Left lung (tissue), 10 donors: Measurements from ENCODE around the gene RFK. TPM values are rescaled to one million over a fixed set of nuclear protein-coding genes. Genes with fewer than 3 reads are reported as not detected.

Source experiments
- ATAC-seq: fragments of 200-7000 bp; cut with Tn5 transposase; one replicate; pipeline ENCODE4 v1.9.1; 2020; ENCODE audit warnings: moderate library complexity
- DNase-seq, 4 donors: peaks; one replicate each; pipeline ENCODE4 v3.0.0-alpha.2; 2013 to 2020
- H3K27ac ChIP-seq, 2 donors: fragments of 200-600 bp; sonication (generic) in 1 of 2; one replicate each; pipeline versions ENCODE4 v1.5.0 to v1.8.0; 2020 to 2021
- H3K27me3 ChIP-seq, 2 donors: fragments of 200-600 bp; sonication (generic) in 1 of 2; one replicate each; pipeline versions ENCODE4 v1.5.0 to v1.8.0; 2020 to 2021
- H3K36me3 ChIP-seq, 2 donors: fragments of 200-600 bp; sonication (generic) in 1 of 2; one replicate each; pipeline versions ENCODE4 v1.5.0 to v1.8.0; 2020 to 2021
- H3K4me1 ChIP-seq, 2 donors: fragments of 200-600 bp; one replicate each; pipeline ENCODE4 v1.8.0; 2021
- H3K4me3 ChIP-seq, 2 donors: fragments of 200-600 bp; sonication (generic) in 1 of 2; one replicate each; pipeline versions ENCODE4 v1.5.0 to v1.8.0; 2020 to 2021; ENCODE audit warnings: mild to moderate bottlenecking in 1 of 2
- H3K9me3 ChIP-seq, 2 donors: fragments of 200-600 bp; sonication (generic) in 1 of 2; one replicate each; pipeline versions ENCODE4 v1.5.0 to v1.8.0; 2020 to 2021
- intact Hi-C, 2 donors: fragments of 100-400 bp; cut with DNase I; formaldehyde crosslinking; loops; one replicate each; pipeline versions ENCODE4 v1.11.2 to v1.14.2; 2022
- polyA plus RNA-seq, 6 donors: library from polyadenylated mRNA; unstranded; fragments of 120-200 nt; gene quantifications; one replicate each; pipeline ENCODE4 v1.2.1, GENCODE V29; 2013; ENCODE audit not compliant: insufficient read length in 6 of 6
- total RNA-seq, 2 donors: library from RNA; stranded (reverse); fragmentation: NEBNext Ultra II Directional; extraction: Animal tissue kit (Norgen Biotek cat#: 25700); gene quantifications; one replicate each; pipeline ENCODE4 v1.2.1, GENCODE V29; 2021
- TF ChIP-seq, protein P1 (sequence below), 2 donors: fragments of 200-600 bp; sonication (generic) in 1 of 2; IDR thresholded peaks; one replicate each; pipeline versions ENCODE4 v1.5.0 to v1.8.0; 2021; ENCODE audit warnings: antibody characterized with exemption in 2 of 2
- donor health status: DM: no; HTN: yes; CAD: no.
- donor health status: DM: no; HTN: no; CAD: no.

The RFK gene
- total and polyA plus RNA-seq, 8 donors, result 15.4 to 23.3 (median 19.6) TPM

DNA sequence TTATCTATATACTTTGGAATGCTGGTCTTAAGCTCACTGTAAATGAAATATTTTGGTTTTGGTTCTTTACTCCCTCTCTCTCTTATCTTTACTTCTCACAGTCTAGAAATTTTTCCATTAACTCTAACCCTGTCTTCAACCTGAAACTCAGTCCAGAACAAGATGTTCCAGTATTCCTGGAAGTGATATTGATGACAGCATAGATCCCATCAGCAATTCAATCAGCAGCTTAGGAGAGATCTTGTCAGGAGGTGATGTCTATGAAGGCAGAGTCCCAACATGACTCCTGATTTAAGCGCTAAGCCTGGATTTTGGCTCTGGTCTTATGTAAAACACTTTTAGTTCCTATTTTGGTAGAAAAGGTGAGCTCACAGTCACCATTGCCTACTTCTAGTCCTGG, 52.6 kb downstream of the RFK start:
- no peaks in the 10 kb centered on the region for H3K36me3 ChIP-seq
- H3K9me3 ChIP-seq, result no peaks in the 10 kb centered on the region
- DNase-seq (no peak), ATAC-seq (no peak)
- no peak overlapping the region for H3K4me3 ChIP-seq
- H3K4me1 ChIP-seq, result no peaks in the 10 kb centered on the region
- intact Hi-C loops, result no loop called here
- no peaks in the 10 kb centered on the region for H3K27me3 ChIP-seq
- TF ChIP-seq, protein P1, sequence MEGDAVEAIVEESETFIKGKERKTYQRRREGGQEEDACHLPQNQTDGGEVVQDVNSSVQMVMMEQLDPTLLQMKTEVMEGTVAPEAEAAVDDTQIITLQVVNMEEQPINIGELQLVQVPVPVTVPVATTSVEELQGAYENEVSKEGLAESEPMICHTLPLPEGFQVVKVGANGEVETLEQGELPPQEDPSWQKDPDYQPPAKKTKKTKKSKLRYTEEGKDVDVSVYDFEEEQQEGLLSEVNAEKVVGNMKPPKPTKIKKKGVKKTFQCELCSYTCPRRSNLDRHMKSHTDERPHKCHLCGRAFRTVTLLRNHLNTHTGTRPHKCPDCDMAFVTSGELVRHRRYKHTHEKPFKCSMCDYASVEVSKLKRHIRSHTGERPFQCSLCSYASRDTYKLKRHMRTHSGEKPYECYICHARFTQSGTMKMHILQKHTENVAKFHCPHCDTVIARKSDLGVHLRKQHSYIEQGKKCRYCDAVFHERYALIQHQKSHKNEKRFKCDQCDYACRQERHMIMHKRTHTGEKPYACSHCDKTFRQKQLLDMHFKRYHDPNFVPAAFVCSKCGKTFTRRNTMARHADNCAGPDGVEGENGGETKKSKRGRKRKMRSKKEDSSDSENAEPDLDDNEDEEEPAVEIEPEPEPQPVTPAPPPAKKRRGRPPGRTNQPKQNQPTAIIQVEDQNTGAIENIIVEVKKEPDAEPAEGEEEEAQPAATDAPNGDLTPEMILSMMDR (IDR thresholded peaks at IDR 0.05), result no peak
- no peak overlapping the region for H3K27ac ChIP-seq

DNA sequence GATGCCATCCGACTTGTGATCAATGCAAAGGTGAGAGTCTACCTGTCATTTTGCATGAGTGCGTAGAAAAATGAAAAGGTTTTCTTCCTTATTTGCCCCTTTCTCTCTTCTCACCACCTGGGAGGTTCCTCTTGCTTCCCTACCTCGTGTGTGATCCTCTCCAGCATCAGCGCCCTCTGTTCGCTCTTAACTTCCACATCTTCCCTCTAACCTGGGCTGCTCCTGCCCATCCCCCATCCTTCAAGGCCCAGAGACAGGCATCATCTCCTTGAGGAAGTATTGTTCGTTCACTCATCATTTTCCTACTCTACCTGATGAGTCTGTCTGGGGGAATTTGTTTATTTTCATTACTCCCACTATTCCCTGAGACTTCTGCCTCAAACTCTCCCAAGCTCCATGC, 55.8 kb downstream of the RFK start:
- no peak overlapping the region for H3K4me3 ChIP-seq
- no peaks in the 10 kb centered on the region for H3K27me3 ChIP-seq
- H3K9me3 ChIP-seq, result no peaks in the 10 kb centered on the region
- no peaks in the 10 kb centered on the region for H3K4me1 ChIP-seq
- H3K27ac ChIP-seq, result no peak overlapping the region
- H3K36me3 ChIP-seq, result no peaks in the 10 kb centered on the region
- DNase-seq, result no peak
- intact Hi-C loops, result no loop called here
- TF ChIP-seq, protein P1 (IDR thresholded peaks at IDR 0.05), result no peak
- ATAC-seq, result no peak

DNA sequence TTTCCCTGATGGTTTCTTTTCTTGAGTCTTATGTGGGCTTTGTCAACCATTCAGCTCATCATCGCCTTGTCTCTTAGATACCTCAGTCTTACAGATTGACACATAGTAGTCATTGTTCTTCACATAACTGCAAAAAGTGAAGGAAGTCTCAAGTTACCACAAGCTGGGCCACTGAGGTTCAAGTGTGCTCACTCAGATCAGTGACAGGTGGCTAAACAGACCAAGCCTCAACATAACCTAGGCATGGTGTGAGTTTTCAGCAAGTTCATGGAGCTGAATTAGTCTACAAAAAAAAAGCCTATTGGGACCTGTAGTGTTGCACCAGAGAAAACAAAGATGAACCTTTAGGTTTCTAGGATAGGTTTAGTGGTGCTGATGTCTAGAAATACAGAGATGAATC, 58.2 kb downstream of the RFK start:
- no peaks in the 10 kb centered on the region for H3K36me3 ChIP-seq

More for the DNA sequence above, 58.2 kb downstream of the RFK start:
- Histone ChIP-seq H3K27ac (no peak overlapping the region), H3K9me3 (no peaks in the 10 kb centered on the region), H3K27me3 (no peaks in the 10 kb centered on the region), H3K4me1 (no peaks in the 10 kb centered on the region), H3K4me3 (no peak overlapping the region)
- intact Hi-C loops, result no loop called here
- TF ChIP-seq, protein P1 (IDR thresholded peaks at IDR 0.05), result no peak
- ATAC-seq (no peak), DNase-seq (no peak)

Other genes with a start within 250 kb of the RFK start
- gene GCNT1, start 64.8 kb upstream of the RFK start, total RNA-seq, result 10 to 100 TPM; 10.8 to 17.0 TPM
- gene GCNT1, start 64.8 kb upstream of the RFK start, polyA plus RNA-seq, result 1 to 10 TPM; 4.6 to 6.0 (median 5.3) TPM